ENCODE data around the gene C1RL.

Gene C1RL

GRCh38 chr12:7075939-7076338 is 33.1 kb downstream of the C1RL start:
- no peak overlapping the region for H3K27ac ChIP-seq (ENCODE audit: low read length)
- no peaks in the 10 kb centered on the region for H3K9me3 ChIP-seq (ENCODE audit: control insufficient read depth in 2 of 2, low read length in 2 of 2)
- peaks cover 6% of the 10 kb centered on the region in 2 donors for H3K36me3 ChIP-seq (ENCODE audit: control insufficient read depth in 2 of 2, insufficient read depth in 2 of 2, low read length in 2 of 2)
- H3K4me3 ChIP-seq (ENCODE audit: low read length in 2 of 2) = no peak overlapping the region
- H3K27me3 ChIP-seq (ENCODE audit: control insufficient read depth in 1 of 2, insufficient read depth in 2 of 2, low read length in 2 of 2) = no peaks in the 10 kb centered on the region
- peaks cover 11% of the 10 kb centered on the region for H3K4me1 ChIP-seq (ENCODE audit: control insufficient read depth, insufficient read depth, low read length)
- no peak overlapping the region for H3K9ac ChIP-seq (ENCODE audit: low read length in 2 of 2)

- Histone ChIP-seq H3K4me3 (ENCODE audit: low read length in 2 of 2) (no peak overlapping the region), H3K9ac (ENCODE audit: low read length in 2 of 2) (no peak overlapping the region), H3K27ac (ENCODE audit: low read length) (no peak overlapping the region), H3K4me1 (ENCODE audit: control insufficient read depth, insufficient read depth, low read length) (peaks cover 9% of the 10 kb centered on the region), H3K36me3 (ENCODE audit: control insufficient read depth in 2 of 2, insufficient read depth in 2 of 2, low read length in 2 of 2) (peaks cover 2 to 4% of the 10 kb centered on the region in 2 donors), H3K27me3 (ENCODE audit: control insufficient read depth in 1 of 2, insufficient read depth in 2 of 2, low read length in 2 of 2) (no peaks in the 10 kb centered on the region), H3K9me3 (ENCODE audit: control insufficient read depth in 2 of 2, low read length in 2 of 2) (no peaks in the 10 kb centered on the region)
Observed at GRCh38 chr12:7075518-7075917, 33.5 kb downstream of the C1RL start.

GRCh38 chr12:7073946-7074345 is 35.1 kb downstream of the C1RL start:
- peaks cover 14 to 16% of the 10 kb centered on the region in 2 donors for H3K36me3 ChIP-seq (ENCODE audit: control insufficient read depth in 2 of 2, insufficient read depth in 2 of 2, low read length in 2 of 2)
- no peaks in the 10 kb centered on the region for H3K27me3 ChIP-seq (ENCODE audit: control insufficient read depth in 1 of 2, insufficient read depth in 2 of 2, low read length in 2 of 2)
- H3K4me3 ChIP-seq (ENCODE audit: low read length in 2 of 2) = no peak overlapping the region
- H3K27ac ChIP-seq (ENCODE audit: low read length) = no peak overlapping the region
- peaks cover 6% of the 10 kb centered on the region for H3K4me1 ChIP-seq (ENCODE audit: control insufficient read depth, insufficient read depth, low read length)
- H3K9me3 ChIP-seq (ENCODE audit: control insufficient read depth in 2 of 2, low read length in 2 of 2) = no peaks in the 10 kb centered on the region
- no peak overlapping the region for H3K9ac ChIP-seq (ENCODE audit: low read length in 2 of 2)

- H3K9me3 ChIP-seq (ENCODE audit: control insufficient read depth in 2 of 2, low read length in 2 of 2) = no peaks in the 10 kb centered on the region
- H3K27ac ChIP-seq (ENCODE audit: low read length) = no peak overlapping the region
- H3K4me3 ChIP-seq (ENCODE audit: low read length in 2 of 2) = no peak overlapping the region
- no peak overlapping the region for H3K9ac ChIP-seq (ENCODE audit: low read length in 2 of 2)
- no peaks in the 10 kb centered on the region for H3K27me3 ChIP-seq (ENCODE audit: control insufficient read depth in 1 of 2, insufficient read depth in 2 of 2, low read length in 2 of 2)
- peaks cover 16% of the 10 kb centered on the region for H3K4me1 ChIP-seq (ENCODE audit: control insufficient read depth, insufficient read depth, low read length)
- H3K36me3 ChIP-seq (ENCODE audit: control insufficient read depth in 2 of 2, insufficient read depth in 2 of 2, low read length in 2 of 2) = peaks cover 21 to 22% of the 10 kb centered on the region in 2 donors
Observed at GRCh38 chr12:7072554-7072953, 36.5 kb downstream of the C1RL start.

GRCh38 chr12:7072035-7072434 is 37.0 kb downstream of the C1RL start:
- Histone ChIP-seq H3K4me3 (ENCODE audit: low read length in 2 of 2) (no peak overlapping the region), H3K27ac (ENCODE audit: low read length) (no peak overlapping the region), H3K4me1 (ENCODE audit: control insufficient read depth, insufficient read depth, low read length) (peaks cover 16% of the 10 kb centered on the region), H3K27me3 (ENCODE audit: control insufficient read depth in 1 of 2, insufficient read depth in 2 of 2, low read length in 2 of 2) (no peaks in the 10 kb centered on the region), H3K9me3 (ENCODE audit: control insufficient read depth in 2 of 2, low read length in 2 of 2) (no peaks in the 10 kb centered on the region), H3K36me3 (ENCODE audit: control insufficient read depth in 2 of 2, insufficient read depth in 2 of 2, low read length in 2 of 2) (peaks cover 26% of the 10 kb centered on the region in 2 donors), H3K9ac (ENCODE audit: low read length in 2 of 2) (no peak overlapping the region)

- Histone ChIP-seq H3K36me3 (ENCODE audit: control insufficient read depth in 2 of 2, insufficient read depth in 2 of 2, low read length in 2 of 2) (peaks cover 46 to 47% of the 10 kb centered on the region in 2 donors), H3K27ac (ENCODE audit: low read length) (no peak overlapping the region), H3K9me3 (ENCODE audit: control insufficient read depth in 2 of 2, low read length in 2 of 2) (no peaks in the 10 kb centered on the region), H3K4me3 (ENCODE audit: low read length in 2 of 2) (no peak overlapping the region), H3K27me3 (ENCODE audit: control insufficient read depth in 1 of 2, insufficient read depth in 2 of 2, low read length in 2 of 2) (no peaks in the 10 kb centered on the region), H3K9ac (ENCODE audit: low read length in 2 of 2) (no peak overlapping the region), H3K4me1 (ENCODE audit: control insufficient read depth, insufficient read depth, low read length) (peaks cover 16% of the 10 kb centered on the region)
Observed at GRCh38 chr12:7069386-7069785, 39.6 kb downstream of the C1RL start.

GRCh38 chr12:7068994-7069346 is 40.0 kb downstream of the C1RL start:
- Histone ChIP-seq H3K27me3 (ENCODE audit: control insufficient read depth in 1 of 2, insufficient read depth in 2 of 2, low read length in 2 of 2) (no peaks in the 10 kb centered on the region), H3K4me3 (ENCODE audit: low read length in 2 of 2) (no peak overlapping the region), H3K9ac (ENCODE audit: low read length in 2 of 2) (no peak overlapping the region), H3K9me3 (ENCODE audit: control insufficient read depth in 2 of 2, low read length in 2 of 2) (no peaks in the 10 kb centered on the region), H3K4me1 (ENCODE audit: control insufficient read depth, insufficient read depth, low read length) (peaks cover 16% of the 10 kb centered on the region), H3K27ac (ENCODE audit: low read length) (no peak overlapping the region), H3K36me3 (ENCODE audit: control insufficient read depth in 2 of 2, insufficient read depth in 2 of 2, low read length in 2 of 2) (peaks cover 46 to 47% of the 10 kb centered on the region in 2 donors)

- Histone ChIP-seq H3K4me1 (ENCODE audit: control insufficient read depth, insufficient read depth, low read length) (peaks cover 16% of the 10 kb centered on the region), H3K4me3 (ENCODE audit: low read length in 2 of 2) (no peak overlapping the region), H3K36me3 (ENCODE audit: control insufficient read depth in 2 of 2, insufficient read depth in 2 of 2, low read length in 2 of 2) (peaks cover 50 to 53% of the 10 kb centered on the region in 2 donors), H3K9ac (ENCODE audit: low read length in 2 of 2) (no peak overlapping the region), H3K27ac (ENCODE audit: low read length) (peak overlapping the region; percentile 62), H3K27me3 (ENCODE audit: control insufficient read depth in 1 of 2, insufficient read depth in 2 of 2, low read length in 2 of 2) (no peaks in the 10 kb centered on the region), H3K9me3 (ENCODE audit: control insufficient read depth in 2 of 2, low read length in 2 of 2) (no peaks in the 10 kb centered on the region)
Observed at GRCh38 chr12:7068240-7068993, 40.6 kb downstream of the C1RL start.

- Histone ChIP-seq H3K4me1 (ENCODE audit: control insufficient read depth, insufficient read depth, low read length) (peaks cover 19% of the 10 kb centered on the region), H3K27me3 (ENCODE audit: control insufficient read depth in 1 of 2, insufficient read depth in 2 of 2, low read length in 2 of 2) (no peaks in the 10 kb centered on the region), H3K9ac (ENCODE audit: low read length in 2 of 2) (no peak overlapping the region), H3K4me3 (ENCODE audit: low read length in 2 of 2) (no peak overlapping the region), H3K9me3 (ENCODE audit: control insufficient read depth in 2 of 2, low read length in 2 of 2) (no peaks in the 10 kb centered on the region), H3K36me3 (ENCODE audit: control insufficient read depth in 2 of 2, insufficient read depth in 2 of 2, low read length in 2 of 2) (peaks cover 55 to 63% of the 10 kb centered on the region in 2 donors), H3K27ac (ENCODE audit: low read length) (no peak overlapping the region)
Observed at GRCh38 chr12:7067096-7067495, 41.9 kb downstream of the C1RL start.

- H3K9ac ChIP-seq (ENCODE audit: low read length in 2 of 2) = no peak overlapping the region
- no peaks in the 10 kb centered on the region for H3K27me3 ChIP-seq (ENCODE audit: control insufficient read depth in 1 of 2, insufficient read depth in 2 of 2, low read length in 2 of 2)
- no peaks in the 10 kb centered on the region for H3K9me3 ChIP-seq (ENCODE audit: control insufficient read depth in 2 of 2, low read length in 2 of 2)
- peaks cover 21% of the 10 kb centered on the region for H3K4me1 ChIP-seq (ENCODE audit: control insufficient read depth, insufficient read depth, low read length)
- peaks cover 55 to 63% of the 10 kb centered on the region in 2 donors for H3K36me3 ChIP-seq (ENCODE audit: control insufficient read depth in 2 of 2, insufficient read depth in 2 of 2, low read length in 2 of 2)
- H3K4me3 ChIP-seq (ENCODE audit: low read length in 2 of 2) = no peak overlapping the region
- H3K27ac ChIP-seq (ENCODE audit: low read length) = peak overlapping the region; percentile 6
Observed at GRCh38 chr12:7066596-7066995, 42.4 kb downstream of the C1RL start.

- Histone ChIP-seq H3K27me3 (ENCODE audit: control insufficient read depth in 1 of 2, insufficient read depth in 2 of 2, low read length in 2 of 2) (no peaks in the 10 kb centered on the region), H3K9ac (ENCODE audit: low read length in 2 of 2) (no peak overlapping the region), H3K9me3 (ENCODE audit: control insufficient read depth in 2 of 2, low read length in 2 of 2) (no peaks in the 10 kb centered on the region), H3K4me3 (ENCODE audit: low read length in 2 of 2) (no peak overlapping the region), H3K27ac (ENCODE audit: low read length) (no peak overlapping the region), H3K4me1 (ENCODE audit: control insufficient read depth, insufficient read depth, low read length) (peaks cover 30% of the 10 kb centered on the region), H3K36me3 (ENCODE audit: control insufficient read depth in 2 of 2, insufficient read depth in 2 of 2, low read length in 2 of 2) (peaks cover 50 to 60% of the 10 kb centered on the region in 2 donors)
Observed at GRCh38 chr12:7065073-7065623, 43.9 kb downstream of the C1RL start.
